GM21717 (cell line): ENCODE data around the gene RUSF1.
"Not testable (repeated sequence)": the region's sequence is repeated elsewhere in the genome, so short reads cannot be mapped to it uniquely, and the experiment has no call there.

ENCODE experiments used
- ATAC-seq: cut with Tn5 transposase; IDR thresholded peaks from one replicate; pipeline ENCODE4 v1.9.1; 2021; ENCODE audit warnings: mild to moderate bottlenecking, moderate library complexity; ENCODE audit not compliant: unreplicated experiment

The RUSF1 gene

DNA sequence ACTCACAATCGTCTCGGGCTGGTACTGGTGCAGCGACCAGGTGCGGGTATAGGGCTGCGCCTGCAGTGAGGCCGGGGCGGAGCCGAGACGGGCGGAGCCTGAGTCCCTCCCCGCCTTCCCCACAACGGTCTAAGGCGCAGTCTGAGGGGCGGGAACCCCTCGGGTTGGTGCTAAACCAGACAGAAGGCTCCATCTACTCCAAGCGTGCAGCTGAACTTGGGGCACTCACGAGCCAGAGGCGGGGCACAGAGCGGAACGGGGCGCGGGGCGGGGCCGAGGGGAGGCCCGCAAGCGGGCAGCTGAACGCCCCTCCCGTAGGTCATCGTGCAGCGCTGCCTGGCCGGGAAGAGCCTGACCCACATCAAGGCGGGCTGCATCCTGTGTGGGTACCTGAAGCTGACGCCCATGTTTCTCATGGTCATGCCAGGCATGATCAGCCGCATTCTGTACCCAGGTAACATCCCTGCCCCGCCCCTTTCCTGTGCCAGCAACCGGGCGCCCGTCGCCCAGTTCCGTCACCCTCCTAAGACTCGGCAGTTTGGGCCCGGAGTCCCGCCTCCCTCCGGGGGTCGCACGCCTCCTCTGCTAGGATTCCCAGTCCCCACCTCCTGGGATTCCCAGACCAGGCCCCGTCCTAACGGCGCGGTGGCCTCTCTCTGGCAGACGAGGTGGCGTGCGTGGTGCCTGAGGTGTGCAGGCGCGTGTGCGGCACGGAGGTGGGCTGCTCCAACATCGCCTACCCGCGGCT lies 20.3 kb downstream of the RUSF1 start:
- ATAC-seq = peak; percentile 73

DNA sequence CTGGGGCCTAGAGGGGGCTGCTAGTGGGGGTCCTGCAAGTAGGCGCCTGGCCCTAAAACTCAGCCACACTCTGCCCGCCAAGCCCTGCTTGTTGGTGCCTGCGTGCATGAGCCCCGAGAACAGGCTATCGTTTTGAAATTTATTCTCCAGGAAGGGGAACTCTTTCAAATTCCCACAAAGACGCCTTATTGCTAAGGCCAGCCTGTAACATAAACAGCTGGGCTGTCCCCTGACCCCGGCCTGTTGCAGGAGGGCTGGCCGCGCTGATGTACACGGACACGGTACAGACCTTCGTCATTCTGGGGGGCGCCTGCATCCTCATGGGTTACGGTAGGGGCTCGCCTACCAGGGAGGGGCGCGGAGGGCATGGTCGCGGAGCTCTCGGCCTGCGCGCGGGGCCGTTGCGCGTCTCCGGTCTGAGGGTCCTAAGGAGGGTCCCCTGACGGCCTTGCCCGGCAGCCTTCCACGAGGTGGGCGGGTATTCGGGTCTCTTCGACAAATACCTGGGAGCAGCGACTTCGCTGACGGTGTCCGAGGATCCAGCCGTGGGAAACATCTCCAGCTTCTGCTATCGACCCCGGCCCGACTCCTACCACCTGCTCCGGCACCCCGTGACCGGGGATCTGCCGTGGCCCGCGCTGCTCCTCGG lies 21.0 kb downstream of the RUSF1 start:
- ATAC-seq = no peak

DNA sequence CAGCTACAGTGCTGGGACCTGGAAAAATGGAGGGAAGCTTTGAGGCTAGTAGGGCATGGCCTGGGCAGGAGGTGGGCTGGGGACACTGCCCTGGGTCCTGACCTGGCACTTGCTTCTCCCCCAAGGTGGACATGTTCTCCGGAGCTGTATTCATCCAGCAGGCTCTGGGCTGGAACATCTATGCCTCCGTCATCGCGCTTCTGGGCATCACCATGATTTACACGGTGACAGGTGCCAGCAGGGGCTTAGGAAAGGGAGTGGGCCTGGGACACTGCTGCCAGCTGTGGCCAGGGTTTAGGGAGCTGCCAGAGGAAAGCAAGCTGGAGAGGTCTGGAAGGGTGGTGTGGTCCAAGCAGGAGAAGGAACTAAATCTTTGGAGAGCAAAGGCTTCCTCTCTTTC lies 22.1 kb downstream of the RUSF1 start:
- no peak for ATAC-seq

DNA sequence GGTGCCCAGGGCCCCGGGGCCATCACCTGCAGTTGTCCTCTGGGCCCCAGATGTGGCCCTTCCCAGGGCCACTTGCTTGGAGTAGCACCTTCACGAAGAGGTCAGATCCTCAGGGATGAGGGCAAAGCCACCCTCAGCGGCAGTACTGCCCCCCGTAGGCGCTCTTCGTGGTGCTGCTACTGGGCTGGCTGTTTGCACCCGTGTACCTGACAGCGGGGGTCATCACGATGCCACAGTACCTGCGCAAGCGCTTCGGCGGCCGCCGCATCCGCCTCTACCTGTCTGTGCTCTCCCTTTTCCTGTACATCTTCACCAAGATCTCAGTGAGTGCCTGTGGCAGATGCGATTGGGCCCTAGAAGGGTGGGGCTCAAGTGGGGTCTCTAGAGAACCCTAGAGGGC lies 22.6 kb downstream of the RUSF1 start:
- ATAC-seq = no peak

GRCh38 chr16:31484491-31485171 lies 23.6 kb downstream of the RUSF1 start:
- ATAC-seq = no peak

DNA sequence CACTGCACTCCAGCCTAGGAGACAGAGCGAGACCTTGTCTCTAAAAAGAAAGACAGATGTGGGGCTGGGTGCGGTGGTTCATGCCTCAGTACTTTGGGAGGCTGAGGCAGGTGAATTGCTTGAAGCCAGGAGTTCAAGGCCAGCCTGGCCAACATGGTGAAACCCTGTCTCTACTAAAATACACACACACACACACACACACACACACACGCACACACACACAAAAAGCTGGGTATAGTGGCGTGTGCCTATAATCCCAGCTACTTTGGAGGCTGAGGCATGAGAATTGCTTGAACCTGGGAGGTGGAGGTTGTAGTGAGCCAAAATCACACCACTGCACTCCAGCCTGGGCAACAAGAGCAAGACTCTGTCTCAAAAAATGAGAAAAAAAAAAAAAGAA lies 24.1 kb downstream of the RUSF1 start:
- ATAC-seq = not testable (repeated sequence)

DNA sequence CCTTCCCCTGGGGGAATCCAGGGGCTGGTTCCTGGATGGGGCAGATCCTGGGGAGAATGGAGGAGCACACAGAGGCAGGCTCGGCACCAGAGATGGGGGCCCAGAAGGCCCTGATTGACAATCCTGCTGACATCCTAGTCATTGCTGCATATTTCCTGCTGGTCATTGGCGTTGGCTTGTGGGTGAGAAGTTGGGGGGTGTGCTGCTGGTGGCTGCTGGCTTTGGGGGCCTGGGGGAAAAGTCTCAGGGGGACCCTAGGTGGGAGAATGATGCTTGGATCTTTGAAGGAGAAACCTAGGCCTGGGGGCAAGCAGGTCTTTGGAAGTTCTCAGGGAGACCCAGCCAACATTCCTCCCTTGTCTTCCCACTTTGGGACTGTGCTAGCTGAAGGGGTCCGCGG lies 25.1 kb downstream of the RUSF1 start, which contains the start of gene SLC5A2:
Gene SLC5A2 (plus strand): TSS at position 43 of the 400 bp plus-strand sequence. CDS start 14 bp downstream, at position 57.
- no peak for ATAC-seq

GRCh38 chr16:31480851-31481536 lies 27.2 kb downstream of the RUSF1 start:
- ATAC-seq = no peak

- ATAC-seq = no peak
Observed at GRCh38 chr16:31479751-31480150, 28.4 kb downstream of the RUSF1 start.

DNA sequence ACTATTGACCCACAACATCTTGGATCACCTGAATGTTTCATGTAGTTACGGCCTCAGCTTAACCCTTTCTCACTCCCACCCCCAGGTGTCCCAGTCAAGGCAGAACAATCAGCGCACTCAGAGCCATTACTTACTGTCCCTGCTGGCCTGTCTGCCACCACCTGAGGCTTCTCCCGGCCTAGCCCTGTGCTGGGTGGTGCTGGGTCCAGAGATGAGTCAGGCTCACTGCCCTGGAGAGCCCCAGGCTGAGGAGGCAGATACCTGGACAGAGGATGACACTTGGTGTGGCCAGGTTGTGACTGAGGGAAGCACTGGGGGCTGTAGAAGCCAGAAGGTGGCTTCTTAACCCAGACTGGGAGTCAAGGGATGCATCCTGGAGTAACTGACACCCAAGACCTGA lies 29.2 kb downstream of the RUSF1 start:
- no peak for ATAC-seq

DNA sequence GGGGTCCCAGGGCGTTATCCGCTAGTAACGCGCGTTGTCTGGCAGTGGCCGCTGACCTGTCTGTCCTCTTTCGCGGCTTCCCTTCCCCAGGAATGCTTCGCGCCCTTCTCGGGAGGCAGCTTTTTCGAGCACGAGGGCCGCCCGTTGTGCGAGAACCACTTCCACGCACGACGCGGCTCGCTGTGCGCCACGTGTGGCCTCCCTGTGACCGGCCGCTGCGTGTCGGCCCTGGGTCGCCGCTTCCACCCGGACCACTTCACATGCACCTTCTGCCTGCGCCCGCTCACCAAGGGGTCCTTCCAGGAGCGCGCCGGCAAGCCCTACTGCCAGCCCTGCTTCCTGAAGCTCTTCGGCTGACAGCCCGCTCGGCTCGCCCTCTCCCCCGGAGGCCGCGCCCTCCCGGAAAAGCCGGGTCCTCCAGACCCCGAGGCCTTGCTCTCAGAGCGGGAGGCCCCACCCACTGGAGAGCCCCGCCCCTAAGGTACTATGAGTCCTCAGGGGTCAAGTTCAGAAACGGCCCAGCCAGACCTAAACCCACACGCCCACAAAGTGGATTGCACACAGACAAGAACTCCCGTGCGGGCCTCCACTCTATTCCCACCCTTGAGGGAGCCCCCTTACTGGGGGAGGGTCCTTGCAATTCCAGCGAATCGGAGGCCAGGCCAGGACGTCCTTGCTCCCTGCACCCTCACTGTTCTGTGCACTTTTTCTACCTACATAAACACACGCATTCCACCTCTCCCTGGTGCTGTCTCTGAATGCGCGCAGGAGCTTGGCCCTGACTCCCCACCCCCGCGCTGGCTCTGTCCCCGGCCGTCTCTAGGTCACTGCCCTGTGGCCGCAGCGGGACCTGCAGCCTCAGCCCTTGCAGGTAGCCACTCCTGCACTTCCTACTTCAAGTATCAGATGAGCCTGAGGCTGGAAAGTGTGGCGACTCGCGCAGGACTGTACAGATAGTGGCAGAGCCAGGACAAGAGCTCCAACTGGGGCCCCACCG lies 30.7 kb downstream of the RUSF1 start:
- ATAC-seq = no peak

GRCh38 chr16:31476303-31477219 lies 31.6 kb downstream of the RUSF1 start:
- no peak for ATAC-seq

- ATAC-seq = no peak
Observed at GRCh38 chr16:31475946-31476302, 32.3 kb downstream of the RUSF1 start.

DNA sequence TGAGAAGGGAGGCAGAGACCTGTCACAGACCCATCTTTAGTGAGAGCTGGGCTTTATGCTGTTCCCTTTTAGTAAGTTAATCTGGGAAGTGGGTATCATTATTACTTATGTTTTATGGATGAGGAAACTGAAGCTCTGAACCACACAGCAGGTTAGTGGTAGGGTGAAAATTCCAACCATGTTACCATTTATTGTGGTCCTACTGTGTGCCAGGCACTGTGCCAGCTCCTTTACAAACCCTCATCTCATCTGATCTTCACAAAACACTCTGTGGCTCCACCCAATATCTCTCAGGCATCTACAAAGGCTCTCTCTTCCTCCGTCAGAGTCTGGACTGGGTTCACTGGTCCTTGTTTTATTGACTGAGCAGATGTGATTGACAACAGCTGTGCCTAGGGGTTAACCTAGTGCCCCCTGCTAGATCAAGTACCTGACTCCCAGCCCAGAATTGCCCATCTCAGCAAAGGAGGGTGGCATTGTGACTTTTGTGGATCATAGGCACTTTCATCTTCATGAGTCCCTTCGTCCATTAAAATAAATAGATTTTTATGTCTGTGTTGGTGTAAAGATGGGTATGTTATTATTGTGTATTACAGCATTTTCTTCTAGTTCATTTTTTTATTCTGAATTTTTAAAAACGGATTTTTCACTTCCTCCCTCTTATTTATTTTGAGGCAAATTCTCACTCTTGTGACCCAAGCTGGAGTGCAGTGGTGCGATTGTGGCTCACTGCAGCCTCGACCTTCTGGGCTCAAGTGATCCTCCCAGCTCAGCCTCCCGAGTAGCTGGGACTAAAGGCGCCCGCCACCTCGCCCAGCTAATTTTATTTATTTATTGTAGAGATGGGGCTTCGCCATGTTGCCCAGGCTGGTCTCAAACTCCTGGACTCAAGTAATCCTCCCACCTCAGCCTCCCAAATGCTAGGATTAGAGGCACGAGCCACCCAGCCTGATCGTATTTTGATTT lies 33.1 kb downstream of the RUSF1 start:
- no peak for ATAC-seq

- no peak for ATAC-seq
Observed at GRCh38 chr16:31474173-31474714, 33.9 kb downstream of the RUSF1 start.

DNA sequence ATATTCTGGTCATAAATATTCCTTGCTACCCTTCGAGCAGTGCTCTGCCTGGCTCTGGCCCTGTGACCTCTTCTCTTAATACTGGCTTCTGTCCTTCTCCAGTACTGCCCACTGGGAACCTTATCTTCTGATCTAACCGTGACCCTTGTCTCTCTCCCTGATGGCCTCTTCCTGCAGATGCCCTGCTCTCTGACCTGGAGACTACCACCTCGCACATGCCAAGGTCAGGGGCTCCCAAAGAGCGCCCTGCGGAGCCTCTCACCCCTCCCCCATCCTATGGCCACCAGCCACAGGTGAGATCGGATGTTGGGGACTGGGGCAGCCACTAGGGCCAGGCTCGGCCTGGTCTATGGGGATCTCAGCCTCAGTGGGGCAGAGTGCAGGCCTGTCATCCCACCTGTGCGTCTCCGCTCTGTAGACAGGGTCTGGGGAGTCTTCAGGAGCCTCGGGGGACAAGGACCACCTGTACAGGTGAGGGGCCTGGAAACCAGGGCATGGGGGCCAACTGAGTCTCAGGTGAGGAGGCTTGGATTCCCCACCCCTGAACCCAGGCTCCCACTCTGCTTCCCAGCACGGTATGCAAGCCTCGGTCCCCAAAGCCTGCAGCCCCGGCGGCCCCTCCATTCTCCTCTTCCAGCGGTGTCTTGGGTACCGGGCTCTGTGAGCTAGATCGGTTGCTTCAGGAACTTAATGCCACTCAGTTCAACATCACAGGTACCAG lies 34.8 kb downstream of the RUSF1 start:
- no peak for ATAC-seq

GRCh38 chr16:31472709-31473203 lies 35.4 kb downstream of the RUSF1 start:
- ATAC-seq = no peak
